Measurements from ENCODE around the gene HBA1. TPM values are rescaled to one million over a fixed set of nuclear protein-coding genes. Genes with fewer than 3 reads are reported as not detected.

Gene HBA1
- total and polyA plus RNA-seq, 2 of the 8 experiments (the other 6 are each of a cell fraction or from before 2014, with no cell fraction given) = 2.3 TPM

DNA sequence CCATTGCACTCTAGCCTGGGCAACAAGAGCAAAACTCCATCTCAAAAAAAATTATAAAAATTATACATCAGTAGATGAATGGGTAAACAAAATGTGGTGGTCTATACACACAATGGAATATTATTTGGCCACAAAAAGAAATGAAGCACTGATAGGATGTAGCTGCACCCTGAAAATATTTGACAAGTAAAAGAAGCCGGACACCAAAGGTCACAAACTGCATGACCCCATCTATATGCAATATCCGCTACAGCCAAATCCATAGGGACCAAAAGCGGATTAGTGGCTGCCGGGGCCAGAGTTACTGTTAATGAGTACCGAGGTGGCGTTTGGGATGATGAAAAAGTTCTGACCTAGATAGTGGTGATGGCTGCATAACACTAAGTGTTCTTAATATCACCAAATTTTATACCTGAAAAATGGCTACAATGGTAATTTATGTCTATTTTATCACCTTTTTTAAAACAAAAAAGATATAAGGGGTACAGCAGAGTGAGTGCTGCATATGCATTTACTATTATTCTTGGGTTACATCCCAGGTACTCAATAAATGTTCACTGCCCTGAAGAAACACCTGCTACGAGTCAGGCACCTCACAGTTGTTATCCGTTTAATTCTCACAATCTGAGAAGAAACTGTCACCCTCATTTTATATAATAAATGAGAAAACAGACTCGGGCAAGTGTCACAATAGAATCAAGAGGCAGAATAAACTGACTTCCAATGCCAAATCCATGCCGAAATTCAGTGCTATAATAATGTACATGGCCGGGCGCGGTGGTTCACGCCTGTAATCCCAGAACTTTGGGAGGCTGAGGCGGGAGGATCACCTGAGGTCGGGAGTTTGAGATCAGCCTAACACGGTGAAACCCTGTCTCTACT, 3.0 kb downstream of the HBA1 start:
- no peaks in the 10 kb centered on the region for H3K9me3 ChIP-seq (ENCODE audit: insufficient read depth in 2 of 2, low read depth in 1 of 2, low read length in 1 of 2)
- H3K23me2 ChIP-seq (ENCODE audit: low read depth, low read length) = peaks cover 9% of the 10 kb centered on the region; the same call in 1 of the 2 replicates
- no peak for DNase-seq (ENCODE audit: low read depth in 1 of 2, low spot score in 2 of 2)
- H2AK5ac ChIP-seq (ENCODE audit: low read depth, low read length) = no peak overlapping the region
- H4K5ac ChIP-seq (ENCODE audit: insufficient read length, low read depth, low read length) = no peak overlapping the region
- POLR2A ChIA-PET (ENCODE audit: partially characterized antibody) = interaction anchor here (1.0 to 2.9 kb wide), 5 partner anchors 8 to 183 kb away, joined by 3 to 29 read pairs (median 5); partner anchors contain the start of gene HBM
- H3K79me2 ChIP-seq (ENCODE audit: control insufficient read depth in 1 of 2, insufficient read depth in 2 of 2, low read length in 2 of 2) = no peaks in the 10 kb centered on the region
- CTCF ChIA-PET (ENCODE audit: partially characterized antibody) = interaction anchor here (1.2 to 4.3 kb wide), 6 partner anchors 9 to 183 kb away, joined by 4 to 29 read pairs (median 8); no protein-coding TSS in a partner anchor
- peaks cover 0 to 5% (median 4%) of the 10 kb centered on the region in 4 experiments; a peak in 5 of 7 replicates for H3K4me1 ChIP-seq (replicated peaks in 1 of 4; ENCODE audit: control insufficient read depth in 3 of 4, insufficient read depth in 4 of 4, low read length in 3 of 4)
- no peak overlapping the region for H2BK20ac ChIP-seq (ENCODE audit: low read length)
- H3K56ac ChIP-seq (replicated peaks; ENCODE audit: insufficient read length, low read depth, low read length) = no peak overlapping the region
- H2BK15ac ChIP-seq (ENCODE audit: low read length) = no peak overlapping the region
- H2AFZ ChIP-seq (ENCODE audit: low read length) = no peak overlapping the region
- 0 out of 8 replicates have a peak overlapping the region, but pooled peaks of 1 of the 4 experiments have one; percentile 58 for H3K4me3 ChIP-seq (ENCODE audit: extremely low read depth in 1 of 4, insufficient read depth in 2 of 4, low read depth in 3 of 4, low read length in 4 of 4)
- H3K23ac ChIP-seq (ENCODE audit: insufficient read length) = no peak overlapping the region
- peak overlapping the region in 1 of 2 experiments; percentile 83; a peak in 2 of 4 replicates for H3K4me2 ChIP-seq (ENCODE audit: insufficient read depth in 1 of 2, low read depth in 2 of 2, low read length in 2 of 2)
- peaks cover 11 to 19% of the 10 kb centered on the region in 2 experiments for H4K20me1 ChIP-seq (replicated peaks in 1 of 2; ENCODE audit: control insufficient read depth in 1 of 2, insufficient read depth in 2 of 2, low read length in 2 of 2)
- no peaks in the 10 kb centered on the region for H3K79me1 ChIP-seq (ENCODE audit: low read depth, low read length)
- no peak overlapping the region for H3K4ac ChIP-seq (replicated peaks; ENCODE audit: insufficient read length, low read depth, low read length)
- no peak overlapping the region for H4K91ac ChIP-seq (replicated peaks; ENCODE audit: insufficient read length, low read length)
- no peaks in the 10 kb centered on the region for H3K36me3 ChIP-seq (ENCODE audit: control insufficient read depth in 2 of 4, insufficient read depth in 4 of 4, low read length in 3 of 4)
- H3K18ac ChIP-seq (ENCODE audit: extremely low read depth, low read length) = no peak overlapping the region
- no peak for FAIRE-seq
- H3K27ac ChIP-seq (ENCODE audit: low read depth, low read length) = no peak overlapping the region
- H3K14ac ChIP-seq (ENCODE audit: insufficient read length) = no peak overlapping the region
- no peak overlapping the region for H4K8ac ChIP-seq (ENCODE audit: extremely low read depth, insufficient read depth, low read length)
- H2BK12ac ChIP-seq (ENCODE audit: low read depth, low read length) = no peak overlapping the region
- 90% methylated on average over 17 of the region's 17 CpGs; no CpG with 5 or more reads in 1 of the 2 experiments for WGBS, 2 experiments (ENCODE audit: extremely low coverage in 1 of 2, insufficient coverage in 1 of 2, insufficient read length in 1 of 2, insufficient replicate concordance in 2 of 2, low coverage in 1 of 2, low lambda C conversion rate in 2 of 2, missing lambda C conversion rate in 1 of 2)
- TF ChIP-seq EGR1 (IDR thresholded peaks at IDR 0.05; ENCODE audit: borderline replicate concordance, low read depth, low read length) = no peak
- TF ChIP-seq EZH2 (IDR thresholded peaks at IDR 0.05; ENCODE audit: low read depth, low read length, severe bottlenecking) = peak; percentile 22
- TF ChIP-seq SUZ12 (IDR thresholded peaks at IDR 0.05; ENCODE audit: low read length) = 0 out of 2 replicates have a peak, but pooled peaks have one; percentile 0
- no peak overlapping the region for H2BK120ac ChIP-seq (replicated peaks; ENCODE audit: low read depth, low read length)
- H3K9ac ChIP-seq (replicated peaks in 1 of 4; ENCODE audit: extremely low read depth in 1 of 4, low read depth in 3 of 4, low read length in 3 of 4) = no peak overlapping the region
- H2BK5ac ChIP-seq (ENCODE audit: low read depth, low read length) = no peak overlapping the region
- H3K27me3 ChIP-seq (replicated peaks in 1 of 4; ENCODE audit: control insufficient read depth in 3 of 4, extremely low read depth in 1 of 4, insufficient read depth in 3 of 4, low read length in 3 of 4) = peaks cover 45 to 63% (median 57%) of the 10 kb centered on the region in 4 experiments
